Activated gamma-delta T cell treated with anti-CD3 and anti-CD28 coated beads, Interleukin-2, amount 50 U/mL, for 16 hours (primary cell): ENCODE results near the gene CARMIL1.
"Not testable (repeated sequence)": the region's sequence is repeated elsewhere in the genome, so short reads cannot be mapped to it uniquely, and the experiment has no call there.

Source experiments
- DNase-seq: peaks from one replicate; pipeline ENCODE4 v3.0.0-alpha.2; 2020; ENCODE audit warnings: low read depth

Gene CARMIL1

GRCh38 chr6:25411316-25411950, 132.3 kb downstream of the CARMIL1 start:
- no peak for DNase-seq

- no peak for DNase-seq
Observed at GRCh38 chr6:25413207-25413905, 134.2 kb downstream of the CARMIL1 start.

GRCh38 chr6:25414168-25414567, 135.0 kb downstream of the CARMIL1 start:
- no peak for DNase-seq

- DNase-seq = no peak
Observed at GRCh38 chr6:25414755-25415154, 135.6 kb downstream of the CARMIL1 start.

- DNase-seq = no peak
Observed at GRCh38 chr6:25415274-25415673, 136.1 kb downstream of the CARMIL1 start.

- DNase-seq = no peak
Observed at GRCh38 chr6:25415701-25416100, 136.5 kb downstream of the CARMIL1 start.

GRCh38 chr6:25417046-25417605, 138.0 kb downstream of the CARMIL1 start:
- DNase-seq = no peak

GRCh38 chr6:25418454-25419052, 139.4 kb downstream of the CARMIL1 start:
- no peak for DNase-seq

GRCh38 chr6:25419879-25420278, 140.7 kb downstream of the CARMIL1 start:
- no peak for DNase-seq

GRCh38 chr6:25423358-25423757, 144.2 kb downstream of the CARMIL1 start:
- DNase-seq = no peak

- DNase-seq = no peak
Observed at GRCh38 chr6:25424303-25424702, 145.1 kb downstream of the CARMIL1 start.

GRCh38 chr6:25427549-25427948, 148.4 kb downstream of the CARMIL1 start:
- DNase-seq = no peak

GRCh38 chr6:25428758-25429317, 149.7 kb downstream of the CARMIL1 start:
- DNase-seq = no peak

GRCh38 chr6:25431306-25431974, 152.3 kb downstream of the CARMIL1 start:
- no peak for DNase-seq

- DNase-seq = no peak
Observed at GRCh38 chr6:25431975-25432307, 152.8 kb downstream of the CARMIL1 start.

- DNase-seq = no peak
Observed at GRCh38 chr6:25434921-25435320, 155.7 kb downstream of the CARMIL1 start.

- DNase-seq = no peak
Observed at GRCh38 chr6:25435416-25435985, 156.3 kb downstream of the CARMIL1 start.

- DNase-seq = no peak
Observed at GRCh38 chr6:25436760-25437159, 157.6 kb downstream of the CARMIL1 start.

- DNase-seq = no peak
Observed at GRCh38 chr6:25439368-25439767, 160.2 kb downstream of the CARMIL1 start.

- no peak for DNase-seq
Observed at GRCh38 chr6:25441663-25442270, 162.6 kb downstream of the CARMIL1 start.

GRCh38 chr6:25442898-25443297, 163.7 kb downstream of the CARMIL1 start:
- no peak for DNase-seq

- DNase-seq = not testable (repeated sequence)
Observed at GRCh38 chr6:25444521-25444920, 165.3 kb downstream of the CARMIL1 start.
